Posterior cingulate gyrus (tissue), 11 donors: ENCODE data around the gene RNGTT.
"Not testable (repeated sequence)": the region's sequence is repeated elsewhere in the genome, so short reads cannot be mapped to it uniquely, and the experiment has no call there.

Source experiments
- DNase-seq, 10 donors: peaks; one replicate each; pipeline versions ENCODE4 v3.0.0 to v3.0.0-alpha.2; 2020 to 2021; ENCODE audit warnings: mixed read lengths in 3 of 10
- intact Hi-C: fragments of 100-400 bp; cut with DNase I; formaldehyde crosslinking; loops from one replicate; pipeline ENCODE4 v1.15.1; 2023

Gene RNGTT

DNA sequence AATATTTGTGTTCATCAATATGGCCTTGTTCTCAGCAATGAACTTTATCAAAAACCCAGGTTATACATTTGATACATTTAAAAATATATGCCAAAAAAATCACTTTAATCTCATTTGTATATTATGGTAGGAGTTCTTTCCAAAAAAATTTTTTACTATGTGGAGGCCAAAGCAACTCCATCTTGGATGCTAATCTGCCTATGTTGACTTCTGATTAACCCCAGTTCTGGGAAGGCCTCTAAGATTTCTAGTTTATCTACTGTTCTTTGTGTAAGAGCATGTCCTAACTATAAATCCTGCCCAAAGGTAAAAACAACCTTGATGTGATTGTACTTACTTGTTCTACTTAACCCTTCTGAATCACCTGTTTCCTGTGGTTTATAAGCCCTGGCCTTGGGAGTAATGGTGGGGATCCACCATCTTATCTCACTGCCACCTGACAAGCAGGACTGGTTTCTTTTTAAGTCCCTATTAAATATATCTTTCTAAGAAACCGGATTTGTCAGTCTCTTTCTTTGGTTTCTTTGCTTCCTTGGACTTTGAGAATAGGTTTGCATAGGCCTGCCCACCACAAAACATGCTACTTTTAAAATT is 46.7 kb downstream of the RNGTT start:
- intact Hi-C loops, result no loop called here
- DNase-seq, result no peak

DNA sequence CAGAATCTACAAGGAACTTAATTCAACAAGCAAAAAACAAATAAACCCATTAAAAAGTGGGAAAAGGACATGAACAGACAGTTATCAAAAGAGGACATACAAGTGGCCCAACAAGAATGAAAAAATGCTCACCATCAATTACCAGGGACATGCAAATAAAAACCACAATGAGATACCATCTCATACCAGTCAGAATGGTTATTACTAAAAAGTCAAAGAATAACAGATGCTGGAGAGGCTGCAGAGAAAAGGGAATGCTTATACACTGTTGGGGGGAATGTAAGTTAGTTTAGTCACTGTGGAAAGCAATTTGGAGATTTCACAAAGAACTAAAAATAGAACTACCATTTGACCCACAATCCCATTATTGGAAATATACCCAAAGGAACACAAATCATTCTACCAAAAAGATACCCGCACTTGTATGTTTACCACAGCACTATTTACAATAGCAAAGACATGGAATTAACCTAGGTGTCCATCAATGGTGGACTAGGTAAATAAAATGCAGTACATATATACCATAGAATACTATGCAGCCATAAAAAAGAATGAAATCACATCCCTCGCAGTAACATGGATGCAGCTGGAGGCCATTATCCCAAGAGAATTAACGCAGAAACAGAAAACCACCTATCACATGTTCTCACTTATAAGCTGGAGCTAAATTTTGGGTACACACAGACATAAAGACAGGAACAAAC is 48.4 kb downstream of the RNGTT start:
- DNase-seq, result no peak
- intact Hi-C loops, result no loop called here

DNA sequence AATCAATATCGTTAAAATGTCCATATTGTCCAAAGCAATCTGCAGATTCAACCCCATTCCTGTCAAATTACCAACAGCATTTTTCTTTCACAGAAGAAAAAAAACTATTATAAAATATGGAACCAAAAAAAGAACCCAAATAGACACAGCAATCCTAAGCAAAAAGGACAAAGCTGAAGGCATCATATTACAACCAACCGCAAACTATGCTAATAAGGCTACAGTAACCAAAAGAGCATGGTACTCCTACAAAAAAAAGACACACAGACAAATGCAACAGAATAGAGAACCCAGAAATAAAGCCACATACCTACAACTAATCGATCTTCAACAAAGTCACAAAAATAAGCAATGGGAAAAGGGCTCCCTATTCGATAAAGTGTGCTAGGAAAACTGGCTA is 49.2 kb downstream of the RNGTT start:
- intact Hi-C loops, result no loop called here

GRCh38 chr6:88913471-88913870 is 49.9 kb downstream of the RNGTT start:
- intact Hi-C loops, result no loop called here
- DNase-seq, result no peak

More for the DNA sequence above, 49.2 kb downstream of the RNGTT start:
- DNase-seq, result no peak

- intact Hi-C loops, result no loop called here
These were observed 52.3 kb downstream of the RNGTT start for GRCh38 chr6:88910922-88911778.

DNA sequence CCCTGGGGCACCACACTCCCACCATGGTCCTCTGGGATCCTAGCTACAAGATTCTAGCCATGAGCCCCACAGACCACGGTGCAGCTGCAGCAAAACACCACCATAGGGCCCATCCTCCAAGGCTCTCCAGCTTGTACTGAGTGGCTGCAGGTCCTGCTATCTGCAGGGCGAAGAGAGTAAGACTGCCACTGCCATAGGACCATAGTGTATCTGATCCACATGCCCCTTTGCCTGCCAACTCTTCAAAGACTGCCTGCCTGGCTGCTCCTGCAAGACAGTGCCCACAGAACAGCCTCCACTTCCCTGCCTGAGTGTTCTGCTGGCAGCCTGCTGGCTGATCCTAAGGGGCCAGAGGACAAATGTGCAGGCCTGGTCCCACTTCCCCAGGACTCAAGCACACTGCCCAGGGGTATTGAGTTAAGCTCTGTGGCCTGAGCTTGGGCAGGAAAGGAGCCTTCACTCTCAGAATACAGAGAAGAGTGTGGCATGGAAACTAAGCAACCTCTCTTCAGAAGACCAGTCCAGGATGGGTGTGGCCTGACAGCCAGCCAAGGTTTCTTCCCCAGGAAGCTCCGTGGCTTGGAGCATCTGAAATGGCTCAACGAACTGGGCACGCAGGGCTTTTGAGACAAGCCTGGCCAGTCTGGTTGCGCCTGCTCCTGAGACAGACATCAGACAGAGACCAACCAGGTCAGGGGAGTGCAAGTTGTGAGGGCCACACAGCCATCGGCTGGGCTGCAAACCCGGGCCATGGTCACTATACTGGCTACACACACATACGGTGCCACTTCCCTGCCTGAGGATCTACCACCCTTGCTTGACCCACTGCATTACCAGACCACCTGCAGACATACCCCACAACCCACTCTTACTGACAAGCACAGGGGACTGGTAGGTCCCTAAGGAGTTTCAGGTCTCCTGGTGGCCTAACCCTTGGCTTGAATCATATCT is 54.5 kb downstream of the RNGTT start:
- DNase-seq, result peak in 1 of 10 donors; percentile 78
- intact Hi-C loops, result no loop called here

More at GRCh38 chr6:88910922-88911778, 52.3 kb downstream of the RNGTT start:
- no peak for DNase-seq

DNA sequence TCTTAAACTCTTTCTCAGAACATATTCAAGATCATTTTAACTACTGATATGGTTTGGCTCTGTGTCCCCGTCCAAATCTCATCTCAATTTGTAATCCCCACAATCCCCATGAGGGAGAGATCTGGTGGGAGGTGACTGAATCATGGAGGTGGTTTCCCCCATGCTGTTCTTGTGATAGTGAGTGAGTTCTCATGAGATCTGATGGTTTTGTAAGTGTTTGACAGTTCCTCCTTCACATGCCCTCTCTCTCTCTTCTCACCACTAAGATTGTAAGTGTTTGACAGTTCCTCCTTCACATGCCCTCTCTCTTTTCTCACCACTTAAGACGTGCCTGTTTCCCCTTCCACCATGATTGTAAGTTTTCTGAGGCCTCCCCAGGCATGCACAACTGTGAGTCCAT is 56.3 kb downstream of the RNGTT start:
- DNase-seq, intact Hi-C loops: not testable (repeated sequence)

DNA sequence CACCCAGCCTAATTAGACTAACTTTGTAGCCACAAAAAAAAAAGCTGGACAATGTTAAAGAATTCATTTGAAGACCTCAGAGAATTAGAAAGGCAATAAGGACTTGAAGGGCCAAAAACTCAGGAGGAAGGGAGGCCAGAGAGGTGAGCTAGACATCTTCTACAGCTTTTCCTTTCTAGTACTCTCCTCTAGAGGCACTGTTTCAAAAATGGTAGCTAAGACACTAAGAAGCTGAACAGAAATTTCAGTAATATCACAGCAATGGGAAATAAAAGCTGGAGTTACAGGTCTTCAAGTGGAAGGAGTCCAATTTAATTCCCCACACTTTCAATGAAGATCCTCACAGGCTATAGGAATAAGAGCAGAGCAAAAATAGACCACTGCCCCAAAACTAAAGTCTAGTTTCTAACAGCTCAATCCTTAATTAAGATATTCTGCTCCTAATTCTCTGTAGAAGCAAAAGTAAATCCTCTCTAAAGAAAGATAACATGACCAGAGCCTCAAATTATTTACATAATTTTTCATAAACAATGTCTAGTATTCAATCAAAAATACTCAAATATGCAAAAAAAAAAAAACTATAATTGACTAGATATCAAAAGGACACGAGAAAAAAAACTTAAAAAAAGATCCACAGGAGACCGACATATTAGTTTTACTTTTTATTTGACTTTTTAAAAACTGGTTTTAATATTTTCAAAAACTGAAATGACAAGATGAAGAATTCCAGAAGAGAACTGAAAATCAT is 63.7 kb downstream of the RNGTT start:
- intact Hi-C loops, result no loop called here
- DNase-seq, result no peak

GRCh38 chr6:88895911-88896310 is 67.5 kb downstream of the RNGTT start:
- intact Hi-C loops, result no loop called here

GRCh38 chr6:88890860-88891845 is 72.3 kb downstream of the RNGTT start:
- no peak for DNase-seq
- intact Hi-C loops, result no loop called here

More at GRCh38 chr6:88895911-88896310, 67.5 kb downstream of the RNGTT start:
- DNase-seq, result no peak

- no peak for DNase-seq
- intact Hi-C loops, result no loop called here
These were observed 73.0 kb downstream of the RNGTT start for GRCh38 chr6:88890394-88890793.

DNA sequence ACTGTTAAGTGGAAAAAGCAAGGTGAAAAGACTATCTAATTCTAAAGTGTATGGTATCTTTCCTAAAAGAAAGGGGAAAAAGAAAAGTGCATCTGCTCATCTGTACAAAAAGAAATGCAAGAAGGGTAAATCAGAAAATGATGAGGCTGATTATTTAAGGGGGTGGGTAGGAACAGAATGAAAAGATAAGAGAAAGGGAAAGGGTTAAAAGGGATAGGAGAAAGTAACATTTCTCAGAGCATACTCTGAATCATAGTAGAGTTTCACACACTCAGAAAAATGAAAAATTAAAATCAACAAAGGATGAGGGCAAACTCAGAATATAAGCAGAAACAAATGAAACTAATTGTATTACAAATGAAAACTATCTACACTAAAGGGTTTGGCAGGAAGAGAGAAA is 79.1 kb downstream of the RNGTT start:
- DNase-seq, result no peak
- intact Hi-C loops, result no loop called here

GRCh38 chr6:88882536-88882935 is 80.9 kb downstream of the RNGTT start:
- no peak for DNase-seq
- intact Hi-C loops, result no loop called here

GRCh38 chr6:88881451-88881850 is 82.0 kb downstream of the RNGTT start:
- intact Hi-C loops, result no loop called here
- DNase-seq, result no peak

- DNase-seq, result no peak
- intact Hi-C loops, result no loop called here
These were observed 83.4 kb downstream of the RNGTT start for GRCh38 chr6:88880021-88880420.

DNA sequence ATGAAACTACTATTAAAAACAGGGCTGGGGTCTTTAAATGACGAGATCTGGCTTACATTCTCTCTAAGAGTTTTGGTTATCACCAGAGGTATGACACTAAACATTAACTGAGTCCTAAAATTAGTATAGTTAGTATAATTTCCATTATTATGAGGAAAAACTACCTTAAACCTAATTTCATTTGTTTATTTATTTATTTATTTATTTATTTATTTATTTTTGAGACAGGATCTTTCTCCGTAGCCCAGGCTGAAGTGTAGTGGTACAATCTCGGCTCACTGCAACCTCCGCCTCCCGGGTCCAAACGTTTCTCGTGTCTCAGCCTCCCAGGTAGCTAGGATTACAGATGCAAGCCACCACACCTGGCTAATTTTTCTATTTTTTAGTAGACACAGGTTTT is 85.5 kb downstream of the RNGTT start:
- intact Hi-C loops, result loop anchor here (10.0 kb wide), 1 partner anchor 1043 kb away; no protein-coding TSS in a partner anchor
- no peak for DNase-seq

- intact Hi-C loops, result loop anchor here (5.0 to 10.0 kb wide), 4 partner anchors 941 to 1806 kb away; no protein-coding TSS in a partner anchor
- DNase-seq, result no peak
These were observed 90.5 kb downstream of the RNGTT start for GRCh38 chr6:88872962-88873361.

DNA sequence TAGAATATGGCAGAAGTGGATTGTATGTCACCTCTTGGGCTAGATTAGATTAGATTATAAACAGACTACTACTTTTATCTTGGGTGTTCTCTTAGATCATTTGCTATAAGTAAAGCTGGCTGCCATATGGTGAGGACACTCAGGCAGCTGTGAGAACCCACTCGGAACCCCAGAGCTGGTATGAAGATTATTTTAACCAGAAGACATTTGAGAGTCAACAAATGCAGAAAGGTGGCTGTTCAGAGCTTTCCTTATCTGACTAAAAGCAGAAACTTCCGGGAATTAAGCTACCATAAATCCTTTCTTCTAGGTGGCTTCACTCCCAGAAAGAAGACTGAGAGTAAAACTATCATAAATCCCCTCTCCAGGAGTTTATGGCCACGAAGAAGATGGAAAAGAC is 91.9 kb downstream of the RNGTT start:
- no peak for DNase-seq
- intact Hi-C loops, result loop anchor here (5.0 to 10.0 kb wide), 4 partner anchors 939 to 1804 kb away; no protein-coding TSS in a partner anchor
